Hypothalamus (tissue), 51 donors: ENCODE measurements around the gene CRB3.

Source experiments
- DNase-seq, 51 donors: peaks; one replicate each; lab custom pipeline; 2025; lab: John Stamatoyannopoulos, UW

CRB3 gene

GRCh38 chr19:6516018-6516658 lies 52.1 kb downstream of the CRB3 start:
- peak; percentile 47 to 96 (median 88) for DNase-seq
